IPS DF 19.7 (cell line): Measurements from ENCODE around the gene LMF1.
"Not testable (repeated sequence)": the region's sequence is repeated elsewhere in the genome, so short reads cannot be mapped to it uniquely, and the experiment has no call there.

ENCODE experiments used
- DNase-seq: peaks from one replicate; pipeline ENCODE4 v3.0.0-alpha.2; 2013; ENCODE audit warnings: low read depth, low spot score

LMF1 gene

DNA sequence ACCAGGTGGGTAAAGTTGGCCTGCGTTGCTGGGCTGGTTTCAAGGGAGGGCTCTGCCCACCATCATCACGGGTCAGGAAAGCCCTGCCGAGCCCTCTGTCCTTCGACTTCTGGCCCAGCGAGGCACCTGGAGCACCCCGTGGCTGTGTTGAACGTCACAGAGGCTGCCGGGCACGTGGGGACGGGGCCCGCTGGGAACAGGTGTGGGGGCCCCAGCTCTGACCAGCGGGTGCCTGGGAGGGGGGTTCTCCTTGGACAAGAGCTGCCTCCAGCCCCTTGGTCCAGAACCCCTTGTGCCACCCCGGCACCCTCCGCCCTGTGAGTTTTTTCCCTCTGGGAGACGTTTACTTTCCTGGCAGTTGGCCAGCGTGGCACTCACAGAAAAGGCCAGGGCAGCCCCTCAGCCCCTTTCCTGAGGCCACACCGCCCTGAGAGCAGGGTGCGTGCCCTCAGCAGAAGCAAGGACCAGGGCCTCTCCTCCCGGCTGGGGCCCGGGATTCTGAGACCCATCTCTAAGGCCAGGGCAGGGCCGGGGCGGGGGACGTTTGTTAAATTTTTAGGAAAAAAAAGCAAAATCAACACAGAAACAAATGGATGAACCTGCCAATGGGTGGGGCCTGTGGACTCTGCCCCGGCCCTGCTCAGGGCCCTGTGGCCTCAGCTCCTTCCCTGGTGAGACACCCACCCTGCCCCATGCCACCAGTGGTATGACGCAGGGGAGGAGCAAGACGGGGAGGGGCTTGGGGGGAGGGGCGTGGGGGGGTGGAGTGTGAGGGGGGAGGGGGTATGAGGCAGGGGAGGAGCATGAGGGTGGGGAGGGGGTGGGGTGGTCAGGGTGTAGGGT, 139.0 kb downstream of the LMF1 start:
- no peak for DNase-seq

DNA sequence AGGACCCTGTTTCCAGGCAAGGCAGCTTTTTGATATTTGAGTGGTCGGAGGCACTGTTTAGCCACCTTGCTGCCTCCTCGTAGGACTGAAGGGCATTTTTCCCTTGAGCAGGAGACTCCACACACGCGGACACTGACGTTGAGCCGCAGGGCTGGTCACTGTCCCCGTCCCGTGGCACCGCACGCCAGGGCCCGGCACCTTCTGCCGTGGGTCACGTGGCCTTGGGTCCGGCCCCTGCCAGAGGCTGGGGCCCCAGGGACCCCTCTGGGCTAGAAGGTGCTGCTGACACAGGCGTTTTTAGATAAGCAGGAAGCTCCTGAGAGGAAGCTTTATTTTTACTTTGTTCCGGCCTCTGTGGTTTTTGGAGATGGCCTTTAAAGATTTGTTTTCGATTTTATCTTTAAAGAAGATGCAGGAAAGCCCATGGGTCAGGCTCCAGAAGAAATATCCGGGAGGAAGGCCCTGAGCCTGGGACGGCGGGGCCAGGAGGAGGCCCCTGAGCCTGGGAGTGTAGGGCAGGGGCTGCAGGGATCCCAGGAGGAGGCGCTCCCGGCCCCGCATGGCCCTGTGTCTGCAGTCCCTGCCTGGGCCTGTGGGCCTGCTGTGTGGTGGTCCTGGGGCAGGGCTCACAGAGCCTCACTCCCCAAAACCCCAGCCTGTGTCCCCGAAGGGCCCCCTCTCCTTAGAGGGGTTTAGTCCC, 139.8 kb downstream of the LMF1 start:
- no peak for DNase-seq

- DNase-seq: no peak
Measured at GRCh38 chr16:830107-830870, 140.5 kb downstream of the LMF1 start.

DNA sequence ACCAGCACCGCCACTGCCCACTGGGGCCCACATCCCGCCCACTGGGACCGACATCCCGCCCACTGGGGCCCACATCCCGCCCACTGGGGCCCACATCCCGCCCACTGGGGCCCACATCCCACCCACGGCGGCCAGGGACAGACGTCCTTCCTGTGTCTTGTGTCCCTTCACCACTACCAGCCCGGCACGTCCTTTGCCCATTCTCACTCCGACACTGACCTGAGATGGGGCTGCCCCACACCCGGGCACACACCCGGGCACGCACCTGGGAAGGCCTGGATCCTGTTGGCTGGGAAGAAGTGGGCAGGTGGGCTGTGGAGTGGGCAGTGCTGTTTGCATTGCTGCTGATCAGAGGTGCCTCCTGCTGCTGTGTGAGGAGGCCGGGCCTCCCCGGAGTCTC, 141.9 kb downstream of the LMF1 start:
- DNase-seq: no peak

- no peak for DNase-seq
Measured at GRCh38 chr16:827513-827912, 143.3 kb downstream of the LMF1 start.

DNA sequence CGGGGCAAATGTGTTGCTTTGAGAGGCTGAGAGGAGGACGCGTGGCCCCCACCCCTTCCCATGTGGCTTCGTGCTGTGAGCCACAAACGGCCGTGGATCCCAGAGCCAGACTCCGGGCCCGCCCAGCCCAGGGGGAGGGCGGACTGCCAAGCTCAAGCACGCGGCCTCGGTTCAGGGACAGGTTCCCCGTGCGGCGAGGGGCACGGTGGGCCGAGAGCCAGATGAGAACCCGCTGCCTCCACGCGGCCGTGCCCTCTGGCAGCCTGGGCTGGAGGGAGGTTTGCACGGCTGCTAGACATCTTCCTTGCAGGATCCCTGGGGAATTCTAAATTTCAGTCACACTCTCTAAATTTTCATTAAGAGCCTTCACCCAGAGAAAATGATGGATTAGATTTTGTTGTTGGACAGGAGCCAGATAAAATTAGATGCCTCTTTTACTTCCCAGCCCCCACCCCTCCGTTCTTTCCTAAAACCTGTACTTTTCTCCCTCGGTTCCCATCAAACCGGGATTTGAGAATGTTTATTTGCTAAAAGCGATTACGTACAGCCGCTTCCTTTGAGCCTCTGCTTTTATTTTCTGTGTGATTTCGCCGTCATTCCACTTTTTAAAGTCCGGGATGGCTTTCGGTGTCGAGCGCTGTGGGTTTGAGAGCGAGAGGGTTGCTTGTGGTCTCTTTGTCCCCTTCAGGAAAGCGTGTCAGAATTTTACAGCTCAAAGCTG, 145.3 kb downstream of the LMF1 start:
- no peak for DNase-seq

- DNase-seq: no peak
Measured at GRCh38 chr16:824601-825000, 146.2 kb downstream of the LMF1 start.

GRCh38 chr16:824194-824593, 146.6 kb downstream of the LMF1 start:
- DNase-seq: no peak

- DNase-seq: no peak
Measured at GRCh38 chr16:822909-823297, 147.9 kb downstream of the LMF1 start.

DNA sequence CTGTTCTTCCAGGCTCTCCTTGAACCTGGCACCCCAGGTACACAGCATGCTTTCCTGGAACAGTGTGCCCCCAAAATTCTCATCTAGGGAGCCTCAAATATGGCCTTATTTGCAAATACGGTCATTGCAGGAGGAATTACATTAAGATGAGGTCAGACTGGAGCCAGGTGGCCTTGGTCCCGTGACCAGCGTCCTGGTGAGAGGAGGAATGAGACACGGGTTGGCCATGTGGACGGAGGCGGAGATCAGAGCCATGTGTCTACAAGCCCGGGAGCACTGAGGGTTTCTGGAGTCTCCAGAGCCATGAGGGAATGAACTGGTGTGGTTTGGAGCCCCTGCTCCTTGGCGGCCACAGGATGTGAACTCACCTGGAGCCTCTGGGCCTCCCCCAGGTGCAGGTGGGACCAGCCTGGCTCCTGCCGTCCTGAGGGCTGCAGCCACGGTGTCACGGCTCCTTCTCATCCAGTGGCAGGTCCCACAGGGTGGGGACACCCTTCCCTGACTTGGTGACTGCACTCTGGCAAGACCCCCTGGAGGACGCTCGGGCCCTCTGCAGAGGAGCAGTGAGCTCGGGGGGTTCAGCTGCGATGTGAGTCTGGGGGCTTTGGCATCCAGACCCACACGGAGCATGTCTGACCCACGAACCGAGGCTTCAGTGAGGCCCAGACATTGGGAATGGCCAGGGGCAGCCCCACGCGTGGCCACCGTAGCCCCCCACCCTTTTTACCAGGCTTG, 148.4 kb downstream of the LMF1 start:
- DNase-seq: no peak

DNA sequence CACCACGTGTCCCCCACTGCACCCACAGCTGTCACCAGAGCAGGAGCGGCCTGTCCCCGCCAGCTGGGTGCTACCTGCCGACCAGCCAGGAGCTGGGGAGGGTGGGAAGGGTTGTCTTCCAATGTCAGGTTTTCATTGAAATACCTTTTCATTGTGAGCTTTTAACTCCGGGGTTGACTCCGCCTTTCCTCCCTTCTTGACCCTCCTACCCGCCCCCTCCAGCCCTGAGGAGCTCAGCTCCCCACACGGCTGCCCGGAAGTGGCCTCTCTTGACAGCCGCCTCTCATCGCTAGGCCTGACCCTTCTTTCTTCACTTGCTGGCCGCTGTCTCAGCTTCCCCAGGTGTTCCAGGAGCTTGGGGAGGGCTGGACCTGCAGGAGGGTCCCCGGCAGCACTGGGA, 149.0 kb downstream of the LMF1 start:
- DNase-seq: no peak

DNA sequence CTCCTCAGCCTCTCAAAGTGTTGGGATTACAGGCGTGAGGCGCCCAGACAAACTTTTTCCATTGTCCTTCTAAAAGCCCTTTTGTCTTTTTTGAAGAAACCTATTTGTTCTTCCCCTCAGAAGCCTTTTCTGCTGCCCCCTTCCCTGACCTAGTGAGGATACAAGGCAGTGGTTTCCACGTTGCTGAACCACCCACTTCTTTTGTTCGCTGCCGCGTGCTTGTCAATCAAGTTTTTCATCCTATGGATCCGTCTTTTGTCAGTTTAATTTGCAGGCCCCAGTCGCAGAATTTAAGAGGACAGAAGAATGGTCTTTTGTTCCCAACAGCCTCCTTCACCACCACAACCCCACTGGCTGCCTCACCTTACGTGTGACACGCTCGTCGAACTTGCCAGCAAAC, 150.0 kb downstream of the LMF1 start:
- no peak for DNase-seq

- not testable (repeated sequence) for DNase-seq
Measured at GRCh38 chr16:820044-820408, 150.8 kb downstream of the LMF1 start.

- no peak for DNase-seq
Measured at GRCh38 chr16:819336-820043, 151.3 kb downstream of the LMF1 start.

DNA sequence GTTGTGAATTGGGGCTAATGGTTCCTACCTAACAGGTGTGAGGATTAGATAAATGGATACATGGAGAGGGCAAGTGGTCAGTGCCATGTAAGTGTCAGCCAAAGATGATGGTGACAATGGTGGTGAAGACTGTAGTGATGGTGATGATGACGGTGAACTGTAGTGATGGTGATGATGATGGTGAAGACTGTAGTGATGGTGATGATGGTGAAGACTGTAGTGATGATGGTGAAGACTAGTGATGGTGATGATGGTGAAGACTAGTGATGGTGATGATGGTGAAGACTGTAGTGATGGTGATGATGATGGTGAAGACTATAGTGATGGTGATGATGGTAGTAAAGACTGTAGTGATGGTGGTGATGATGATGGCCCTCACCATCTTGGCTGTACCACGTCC, 152.2 kb downstream of the LMF1 start:
- DNase-seq: no peak

- DNase-seq: no peak
Measured at GRCh38 chr16:818132-818531, 152.7 kb downstream of the LMF1 start.

DNA sequence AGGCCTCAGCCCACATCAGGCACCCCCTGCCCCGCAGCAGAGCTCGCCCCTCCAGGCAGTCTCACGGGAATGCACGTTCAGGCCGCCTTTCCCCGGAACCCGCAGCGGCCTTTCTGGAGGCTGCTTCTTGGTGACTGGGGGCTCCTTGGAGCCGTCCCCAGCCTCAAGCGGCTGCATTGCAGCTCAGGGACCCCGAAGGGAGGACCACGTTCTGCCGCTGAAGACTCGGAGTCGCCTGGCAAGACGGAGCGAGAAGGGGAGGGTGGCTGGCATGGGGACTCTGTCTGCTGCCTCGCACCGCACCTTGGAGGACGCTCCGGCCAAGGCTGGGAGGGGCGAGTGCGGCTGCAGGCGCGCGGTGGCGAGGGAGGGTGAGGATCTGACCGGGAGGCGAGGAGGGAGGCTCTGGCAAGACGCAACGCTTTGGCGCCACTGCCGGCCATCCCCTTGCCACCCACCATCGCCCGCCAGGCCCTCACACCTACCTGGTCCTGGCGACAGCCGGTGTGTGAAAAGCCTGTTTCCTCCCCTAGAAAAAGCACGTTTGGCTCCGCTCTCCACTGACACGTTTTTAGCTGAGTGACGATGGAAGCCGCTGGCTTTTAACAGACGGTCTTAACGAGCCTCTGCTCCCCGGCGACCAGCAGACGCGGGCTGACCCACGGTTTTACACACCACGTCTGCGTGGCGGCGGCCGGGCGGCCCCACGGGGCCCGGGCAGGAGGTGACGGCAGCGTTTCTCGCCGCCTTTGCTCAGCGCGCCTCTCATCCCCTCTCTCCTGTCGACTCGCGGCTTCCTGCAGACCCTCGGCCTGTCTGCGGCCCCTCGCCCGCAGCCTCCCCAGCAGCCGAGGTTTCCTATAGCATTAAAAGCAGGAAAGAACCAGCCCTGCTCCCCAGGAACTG, 153.5 kb downstream of the LMF1 start:
- no peak for DNase-seq

DNA sequence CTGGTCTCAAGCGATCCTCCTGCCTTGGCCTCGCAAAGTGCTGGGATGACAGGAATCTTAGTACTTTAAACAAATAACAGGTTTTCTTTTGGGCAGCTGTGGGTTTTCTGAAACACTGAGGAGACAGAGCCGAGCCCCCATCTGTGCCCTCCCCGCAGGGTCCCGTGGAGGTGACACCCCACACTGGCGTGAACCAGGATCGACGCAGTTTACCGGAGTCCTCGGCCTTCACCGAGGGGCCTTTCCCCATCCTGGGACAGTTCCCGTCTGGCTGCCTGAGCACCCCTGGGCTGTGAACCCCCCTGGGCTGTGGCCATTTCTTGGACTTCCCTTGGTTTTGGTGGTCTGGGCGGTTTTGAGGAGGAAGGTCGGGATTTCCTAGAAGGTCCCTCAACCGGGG, 154.9 kb downstream of the LMF1 start:
- no peak for DNase-seq

DNA sequence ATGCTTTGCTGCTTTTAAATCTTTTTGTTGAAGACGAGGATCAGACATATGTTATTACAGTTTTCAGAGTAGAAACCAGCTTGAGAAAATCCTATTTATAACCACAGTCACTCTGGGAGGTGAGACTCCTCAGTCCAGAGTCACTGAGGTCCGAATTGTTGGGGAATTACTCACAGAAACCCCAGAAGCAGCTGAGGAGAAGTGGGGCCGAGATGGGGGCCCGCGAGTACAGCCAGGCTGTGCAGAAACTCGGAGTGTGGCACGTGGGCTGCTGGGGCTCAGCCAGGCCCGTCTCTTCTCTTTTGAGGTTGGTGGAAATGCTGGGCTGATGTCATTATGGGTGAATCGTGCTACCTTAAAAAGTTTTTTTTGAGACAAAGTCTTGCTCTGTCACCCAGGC, 155.8 kb downstream of the LMF1 start:
- DNase-seq: no peak
